Panc1 (cell line): ENCODE data around the gene GFAP. TPM values are rescaled to one million over a fixed set of nuclear protein-coding genes. Genes with fewer than 3 reads are reported as not detected.

Experiments
- ATAC-seq: fragments of 200-7000 bp; cut with Tn5 transposase; 2 replicates; pipeline ENCODE4 v1.9.1; 2020; ENCODE audit warnings: mild to moderate bottlenecking, moderate library complexity
- BruUV-seq: library from RNA; stranded (reverse); fragments of 400-500 nt; replicated peaks from 2 replicates; lab custom pipeline; 2021; lab: Mats Ljungman, UMichigan
- CTCF ChIA-PET: fragments of 300-600 bp; sonication (Branson Sonifier 250); formaldehyde crosslinking; loops from one replicate; lab custom pipeline; 2022; ENCODE audit warnings: antibody characterized with exemption; lab: Charles Lee
- POLR2A ChIA-PET: fragments of 300-600 bp; sonication (Branson Sonifier 250); formaldehyde crosslinking; loops from one replicate; lab custom pipeline; 2022; ENCODE audit warnings: antibody characterized with exemption; lab: Charles Lee
- DNase-seq: peaks from one replicate; pipeline ENCODE4 v3.0.0-alpha.2; 2010; ENCODE audit warnings: low read depth, low spot score
- H3K27ac ChIP-seq: 2 replicates; pipeline ENCODE4 v1.5.1; 2011; ENCODE audit warnings: mild to moderate bottlenecking, low read length, inconsistent platforms
- H3K27me3 ChIP-seq: fragments of 200-500 bp; sonication (Bioruptor generic); 2 replicates; pipeline ENCODE4 v1.6.0; 2014; ENCODE audit warnings: low read length, inconsistent platforms; ENCODE audit not compliant: control insufficient read depth, insufficient read depth
- H3K36me3 ChIP-seq: fragments of 200-500 bp; sonication (Bioruptor generic); 2 replicates; pipeline ENCODE4 v1.5.1; 2014; ENCODE audit warnings: inconsistent platforms, mild to moderate bottlenecking, low read length, moderate library complexity; ENCODE audit not compliant: control insufficient read depth, insufficient read depth
- H3K4me1 ChIP-seq: 2 replicates; pipeline ENCODE4 v1.5.1; 2011; ENCODE audit warnings: inconsistent platforms, mild to moderate bottlenecking, low read length, moderate library complexity; ENCODE audit not compliant: control insufficient read depth, insufficient read depth
- H3K4me3 ChIP-seq, 2 experiments: 2 replicates each; pipeline ENCODE4 v1.5.1; 2011 to 2012; ENCODE audit warnings: low read depth in 2 of 2, low read length in 2 of 2, mild to moderate bottlenecking in 2 of 2, inconsistent platforms in 1 of 2, moderate library complexity in 1 of 2
- H3K9me3 ChIP-seq: fragments of 200-500 bp; sonication (Bioruptor generic); 2 replicates; pipeline ENCODE4 v1.5.1; 2014; ENCODE audit warnings: low read depth, mild to moderate bottlenecking, inconsistent platforms, low read length, moderate library complexity; ENCODE audit not compliant: control insufficient read depth, insufficient read depth
- CTCF ChIP-seq: fragments of 450-650 bp; IDR thresholded peaks from 2 replicates; pipeline ENCODE4 v1.5.1; 2017; ENCODE audit warnings: mild to moderate bottlenecking
- POLR2AphosphoS5 ChIP-seq: IDR thresholded peaks from 2 replicates; pipeline ENCODE4 v1.6.1; 2012; ENCODE audit warnings: mild to moderate bottlenecking, low read depth, low read length, moderate library complexity
- REST ChIP-seq, 2 experiments: IDR thresholded peaks; 2 replicates each; pipeline ENCODE4 v1.6.1; 2011 to 2012; ENCODE audit warnings: low read depth in 2 of 2, control low read depth in 1 of 2, low read length in 1 of 2, mild to moderate bottlenecking in 1 of 2, moderate library complexity in 1 of 2; ENCODE audit not compliant: insufficient read depth in 1 of 2
- SIN3A ChIP-seq: IDR thresholded peaks from 2 replicates; pipeline ENCODE4 v1.6.1; 2012; ENCODE audit warnings: low read depth, mild to moderate bottlenecking, low read length, moderate library complexity, borderline replicate concordance; ENCODE audit not compliant: insufficient read depth
- TCF7L2 ChIP-seq: IDR thresholded peaks from 2 replicates; pipeline ENCODE4 v1.6.1; 2011; ENCODE audit warnings: mild to moderate bottlenecking, low read depth, low read length, inconsistent platforms
- in situ Hi-C: cut with HindIII; loops from 2 replicates; pipeline ENCODE4 v1.10.0; 2016; ENCODE audit warnings: low sequenced_read_pairs, low pct_unique_long_range_greater_than_20kb
- intact Hi-C: fragments of 100-400 bp; cut with micrococcal nuclease; formaldehyde crosslinking; loops from one replicate; pipeline ENCODE4 v1.10.0; 2022; ENCODE audit not compliant: unreplicated experiment
- microRNA-seq: library from miRNA; unstranded; fragments of <30 nt; microRNA quantifications from one replicate; pipeline ENCODE4 v1.1.0, GENCODE V29; 2020; ENCODE audit not compliant: unreplicated experiment
- total RNA-seq: library from RNA; stranded (reverse); gene quantifications from one replicate; pipeline ENCODE4 v1.2.1, GENCODE V29; 2021; ENCODE audit not compliant: unreplicated experiment

Gene GFAP
- total RNA-seq, 1 experiment from 2014 or later, result not detected

GRCh38 chr17:44854192-44854591, 61.1 kb downstream of the GFAP start:
- Histone ChIP-seq H3K27ac (no peak overlapping the region), H3K36me3 (no peaks in the 10 kb centered on the region; the same call in none of the 2 replicates), H3K27me3 (no peaks in the 10 kb centered on the region), H3K4me3 (no peak overlapping the region), H3K9me3 (no peaks in the 10 kb centered on the region), H3K4me1 (no peaks in the 10 kb centered on the region)
- CTCF ChIA-PET, result no interaction called here
- no peak for ATAC-seq
- intact Hi-C loops (no loop called here), in situ Hi-C loops (no loop called here)
- BruUV-seq, result no TSS peak
- POLR2A ChIA-PET, result no interaction called here
- no peak for DNase-seq
- no peak for TF ChIP-seq REST (IDR thresholded peaks at IDR 0.05; ENCODE audit: insufficient read depth in 1 of 2, low read depth in 2 of 2, low read length in 1 of 2)
- no peak for TF ChIP-seq POLR2AphosphoS5
- no peak for TF ChIP-seq SIN3A
- no peak for TF ChIP-seq CTCF
- no peak for TF ChIP-seq TCF7L2

Small RNA genes within 50 kb of the gene (microRNA-seq; reads per million reads assigned to microRNA genes)
- gene MIR6783, result 2.2 reads per million

Other genes with a start within 250 kb of the GFAP start
- 16.0 TPM for gene CCDC43, start 225.7 kb downstream of the GFAP start, total RNA-seq
- gene DBF4B, start 206.8 kb downstream of the GFAP start, total RNA-seq, result 24.0 TPM
- 3.5 TPM for gene ADAM11, start 156.5 kb downstream of the GFAP start, total RNA-seq
- gene GJC1, start 85.2 kb downstream of the GFAP start, total RNA-seq, result 89.4 TPM
- not detected for gene HIGD1B, start 67.6 kb downstream of the GFAP start, total RNA-seq
- 98.0 TPM for gene EFTUD2, start 16.1 kb downstream of the GFAP start, total RNA-seq
- gene KIF18B, start 32.3 kb upstream of the GFAP start, total RNA-seq, result 31.3 TPM
- gene C1QL1, start 52.8 kb upstream of the GFAP start, total RNA-seq, result 9.5 TPM
- 24.3 TPM for gene DCAKD, start 136.1 kb upstream of the GFAP start, total RNA-seq
- 105 TPM for gene NMT1, start 145.8 kb upstream of the GFAP start, total RNA-seq
- 125 TPM for gene PLCD3, start 217.0 kb upstream of the GFAP start, total RNA-seq
- 7.7 TPM for gene ACBD4, start 220.2 kb upstream of the GFAP start, total RNA-seq
- 59.1 TPM for gene HEXIM1, start 233.0 kb upstream of the GFAP start, total RNA-seq
- gene HEXIM2, start 246.4 kb upstream of the GFAP start, total RNA-seq, result 4.5 TPM